GM12878 (cell line): ENCODE data around the gene STK33. TPM values are rescaled to one million over a fixed set of nuclear protein-coding genes. Genes with fewer than 3 reads are reported as not detected.

Experiments used
- ATAC-seq: fragments of 200-7000 bp; cut with Tn5 transposase; 3 replicates; pipeline ENCODE4 v1.9.1; 2020; ENCODE audit warnings: mild to moderate bottlenecking, moderate library complexity
- BruUV-seq: library from RNA; stranded (reverse); fragments of 400-500 nt; replicated peaks from 2 replicates; lab custom pipeline; 2021; lab: Mats Ljungman, UMichigan
- CTCF ChIA-PET: fragments of 300-600 bp; sonication (Branson Sonifier 250); formaldehyde crosslinking; extraction: SDS; loops from one replicate; lab custom pipeline; 2021; ENCODE audit warnings: inconsistent platforms; lab: Yijun Ruan, JAX
- POLR2A ChIA-PET: fragments of 350-600 bp; formaldehyde crosslinking; extraction: SDS; loops from one replicate; lab custom pipeline; 2021; ENCODE audit warnings: inconsistent platforms; lab: Charles Lee
- RAD21 ChIA-PET: fragments of 300-600 bp; sonication (Branson Sonifier 250); formaldehyde crosslinking; loops from one replicate; lab custom pipeline; 2023; ENCODE audit warnings: antibody characterized with exemption; ENCODE audit not compliant: unreplicated experiment; lab: Charles Lee
- SMC1A ChIA-PET: fragments of 300-600 bp; sonication (Branson Sonifier 250); formaldehyde crosslinking; loops from one replicate; lab custom pipeline; 2023; ENCODE audit not compliant: unreplicated experiment, uncharacterized antibody; lab: Charles Lee
- DNase-seq: peaks from one replicate; pipeline ENCODE4 v3.0.0-alpha.2; 2011; ENCODE audit warnings: low read depth, low spot score
- FAIRE-seq: peaks from 3 replicates; lab custom pipeline; 2011; peaks lifted over from hg19 to GRCh38; lab: Jason Lieb, UNC
- H2AFZ ChIP-seq: 2 replicates; pipeline ENCODE4 v1.6.0; 2011; ENCODE audit warnings: low read depth, low read length, control low read depth; ENCODE audit not compliant: control insufficient read depth
- H3K27ac ChIP-seq: 2 replicates; pipeline ENCODE4 v1.5.1; 2011; ENCODE audit warnings: control low read depth; ENCODE audit not compliant: control insufficient read depth, insufficient read depth
- H3K27me3 ChIP-seq, 2 experiments: replicated peaks in 1 of 2; 2 replicates each; pipeline versions ENCODE4 v1.6.0 to v1.6.1; 2011; ENCODE audit warnings: low read length in 1 of 2; ENCODE audit not compliant: control insufficient read depth in 2 of 2, insufficient read depth in 2 of 2
- H3K36me3 ChIP-seq, 2 experiments: 2 replicates each; pipeline ENCODE4 v1.5.1; 2011; ENCODE audit warnings: low read length in 1 of 2; ENCODE audit not compliant: control insufficient read depth in 2 of 2, insufficient read depth in 2 of 2
- H3K4me1 ChIP-seq: 2 replicates; pipeline ENCODE4 v1.6.1; 2011; ENCODE audit warnings: mild to moderate bottlenecking, low read length, moderate library complexity, mixed read lengths; ENCODE audit not compliant: control insufficient read depth, insufficient read depth
- H3K4me2 ChIP-seq: 2 replicates; pipeline ENCODE4 v1.6.0; 2011; ENCODE audit warnings: control low read depth; ENCODE audit not compliant: control insufficient read depth, insufficient read depth
- H3K4me3 ChIP-seq: fragments of 200-600 bp; sonication (generic); 2 replicates; pipeline ENCODE4 v1.5.1; 2016
- H3K79me2 ChIP-seq: 2 replicates; pipeline ENCODE4 v1.6.0; 2011; ENCODE audit warnings: low read length; ENCODE audit not compliant: control insufficient read depth, insufficient read depth
- H3K9ac ChIP-seq: 2 replicates; pipeline ENCODE4 v1.8.0; 2011; ENCODE audit warnings: low read length, control low read depth, mixed read lengths; ENCODE audit not compliant: control insufficient read depth, insufficient read depth
- H3K9me3 ChIP-seq: replicated peaks from 3 replicates; pipeline ENCODE4 v1.5.1; 2011; ENCODE audit warnings: mild to moderate bottlenecking, low read length; ENCODE audit not compliant: control insufficient read depth, insufficient read depth
- H4K20me1 ChIP-seq: 2 replicates; pipeline ENCODE4 v1.6.0; 2011; ENCODE audit not compliant: control insufficient read depth, insufficient read depth
- BACH1 ChIP-seq: fragments of 450-650 bp; IDR thresholded peaks from 2 replicates; pipeline ENCODE4 v1.6.1; 2017; ENCODE audit warnings: mild to moderate bottlenecking, borderline replicate concordance
- CHD1 ChIP-seq: IDR thresholded peaks from 2 replicates; pipeline ENCODE4 v1.6.1; 2012; ENCODE audit warnings: low read depth, low read length, improper control_type of control experiment
- CREB1 ChIP-seq: IDR thresholded peaks from 2 replicates; pipeline ENCODE4 v1.6.1; 2012; ENCODE audit warnings: low read depth, mild to moderate bottlenecking, inconsistent platforms
- E2F4 ChIP-seq: IDR thresholded peaks from 2 replicates; pipeline ENCODE4 v1.6.1; 2012; ENCODE audit warnings: low read depth, low read length, improper control_type of control experiment
- ESRRA ChIP-seq: IDR thresholded peaks from 2 replicates; pipeline ENCODE4 v1.6.1; 2012; ENCODE audit warnings: mild to moderate bottlenecking, low read length, improper control_type of control experiment
- IRF3 ChIP-seq: fragments of 450-650 bp; IDR thresholded peaks from 2 replicates; pipeline ENCODE4 v1.6.1; 2014; ENCODE audit warnings: mild to moderate bottlenecking
- KDM1A ChIP-seq: fragments of 200-600 bp; sonication (generic); IDR thresholded peaks from 2 replicates; pipeline ENCODE4 v1.6.1; 2016; ENCODE audit warnings: borderline replicate concordance
- NBN ChIP-seq: fragments of 450-650 bp; IDR thresholded peaks from 2 replicates; pipeline ENCODE4 v1.6.1; 2016
- USF2 ChIP-seq: IDR thresholded peaks from 2 replicates; pipeline ENCODE4 v1.6.1; 2011; ENCODE audit warnings: low read depth, low read length, improper control_type of control experiment, borderline replicate concordance
- ZBTB40 ChIP-seq: fragments of 450-650 bp; IDR thresholded peaks from 2 replicates; pipeline ENCODE4 v1.6.1; 2016; ENCODE audit warnings: mild to moderate bottlenecking, moderate library complexity, borderline replicate concordance
- WGBS: methylation state at CpG from one replicate; pipeline ENCODE4 v1.1.6; 2016; ENCODE audit warnings: low lambda C conversion rate; ENCODE audit not compliant: insufficient replicate concordance, insufficient coverage; ENCODE audit errors: missing lambda C conversion rate; 5-methylcytosine and 5-hydroxymethylcytosine counted together
- in situ Hi-C: fragments of 300-500 bp; cut with MboI; formaldehyde crosslinking; loops from 9 replicates; pipeline ENCODE4 v1.14.3; 2018; ENCODE audit warnings: mixed read lengths
- intact Hi-C: fragments of 100-400 bp; cut with micrococcal nuclease; formaldehyde crosslinking; loops from one replicate; pipeline ENCODE4 v1.14.2; 2022; ENCODE audit not compliant: unreplicated experiment
- polyA plus RNA-seq, 11 experiments: library from polyadenylated mRNA; depleted of rRNA in 4 of 11; unstranded in 6 of 11; stranded (reverse) in 5 of 11; fragments of >200 nt; fragmentation: Nextera tagmentation in 4 of 11; fragmentation: Illumina TruSeq in 1 of 11; extraction: Ambion mirVana in 4 of 11; extraction: Trizol in 1 of 11; gene quantifications; 1 replicate in 1 of 11; 2 replicates in 10 of 11; pipeline versions ENCODE4 v1.2.1 to v1.2.3, GENCODE V29; 2011 to 2016; ENCODE audit warnings: inconsistent platforms in 2 of 11, missing spikeins in 2 of 11, low read depth in 1 of 11
- total RNA-seq, 4 experiments: library from RNA; depleted of rRNA in 3 of 4; stranded (reverse); fragments of >200 nt in 3 of 4; fragmentation: Illumina TruSeq in 1 of 4; extraction: Trizol in 1 of 4; gene quantifications; 2 replicates each; pipeline versions ENCODE4 v1.2.1 to v1.2.3, GENCODE V29; 2013 to 2021

Gene STK33
- total and polyA plus RNA-seq, 10 of the 15 experiments (the other 5 are each of a cell fraction or from before 2014, with no cell fraction given) = 5.2 to 27.3 (median 18.3) TPM

- DNase-seq (no peak), ATAC-seq (no peak), FAIRE-seq (no peak)
- WGBS = 0% methylated on average over 1 of the region's 1 CpG
- intact Hi-C loops (no loop called here), in situ Hi-C loops (no loop called here)
- Histone ChIP-seq H3K9ac (no peak overlapping the region), H3K9me3 (peaks cover 5% of the 10 kb centered on the region; the same call in 2 of the 3 replicates), H4K20me1 (no peaks in the 10 kb centered on the region), H3K79me2 (no peaks in the 10 kb centered on the region), H3K4me2 (no peak overlapping the region), H3K4me3 (no peak overlapping the region), H3K27ac (no peak overlapping the region), H3K27me3 (no peaks in the 10 kb centered on the region), H2AFZ (no peak overlapping the region), H3K36me3 (no peaks in the 10 kb centered on the region), H3K4me1 (no peaks in the 10 kb centered on the region)
- ChIA-PET POLR2A (interaction anchor here (0.6 kb wide), 1 partner anchor 231 kb away, joined by 3 read pairs; no protein-coding TSS in a partner anchor), SMC1A (interaction anchor here (1.2 kb wide), 1 partner anchor 377 kb away, joined by 3 read pairs; no protein-coding TSS in a partner anchor), CTCF (interaction anchor here (0.6 to 1.3 kb wide), 2 partner anchors 11 to 23 kb away, joined by 3 read pairs; no protein-coding TSS in a partner anchor), RAD21 (interaction anchor here (0.6 kb wide), 1 partner anchor 140 kb away, joined by 3 read pairs; no protein-coding TSS in a partner anchor)
- no peak for TF ChIP-seq USF2
- no peak for TF ChIP-seq NBN
- no TSS peak for BruUV-seq
Observed at GRCh38 chr11:8488395-8488794, 105.6 kb downstream of the STK33 start.

GRCh38 chr11:8487261-8487660 lies 106.8 kb downstream of the STK33 start:
- no peaks in the 10 kb centered on the region for H3K36me3 ChIP-seq
- 58% methylated on average over 2 of the region's 2 CpGs for WGBS
- CTCF ChIA-PET = interaction anchor here (1.3 kb wide), 1 partner anchor 10 kb away, joined by 3 read pairs; no protein-coding TSS in a partner anchor
- H3K79me2 ChIP-seq = no peaks in the 10 kb centered on the region
- no peaks in the 10 kb centered on the region for H4K20me1 ChIP-seq
- in situ Hi-C loops (no loop called here), intact Hi-C loops (no loop called here)
- RAD21 ChIA-PET = no interaction called here
- H3K4me1 ChIP-seq = no peaks in the 10 kb centered on the region
- no peak overlapping the region for H3K27ac ChIP-seq
- BruUV-seq = no TSS peak
- H2AFZ ChIP-seq = no peak overlapping the region
- POLR2A ChIA-PET = no interaction called here
- no peak overlapping the region for H3K4me2 ChIP-seq
- no peak for ATAC-seq
- H3K27me3 ChIP-seq = no peaks in the 10 kb centered on the region
- DNase-seq = no peak
- no peak overlapping the region for H3K9ac ChIP-seq
- SMC1A ChIA-PET = no interaction called here
- no peak for FAIRE-seq
- peaks cover 5% of the 10 kb centered on the region; the same call in 2 of the 3 replicates for H3K9me3 ChIP-seq
- no peak overlapping the region for H3K4me3 ChIP-seq
- no peak for TF ChIP-seq BACH1
- TF ChIP-seq ZBTB40 = no peak
- TF ChIP-seq E2F4 = no peak
- TF ChIP-seq IRF3 = no peak
- TF ChIP-seq CHD1 = no peak
- no peak for TF ChIP-seq CREB1
- TF ChIP-seq KDM1A = no peak
- TF ChIP-seq ESRRA = no peak
